ENCODE results near the gene SAAL1.
"Not testable (repeated sequence)": the region's sequence is repeated elsewhere in the genome, so short reads cannot be mapped to it uniquely, and the experiment has no call there.

The SAAL1 gene

GRCh38 chr11:18121331-18121828 lies 15.5 kb upstream of the SAAL1 start:
- not testable (repeated sequence) for H3K4me3 ChIP-seq (ENCODE audit: low read length); H3K36me3 ChIP-seq (ENCODE audit: control insufficient read depth, insufficient read depth, low read length); H3K4me1 ChIP-seq (ENCODE audit: control insufficient read depth, insufficient read depth, low read length); H3K27ac ChIP-seq (ENCODE audit: low read length); H3K27me3 ChIP-seq (ENCODE audit: control insufficient read depth, insufficient read depth, low read length); DNase-seq (ENCODE audit: low read depth, low spot score); H3K9me3 ChIP-seq (ENCODE audit: control insufficient read depth, insufficient read depth, low read length)
- WGBS (ENCODE audit: insufficient coverage, insufficient read length): no CpG with 5 or more reads among the region's 20 CpGs

DNA sequence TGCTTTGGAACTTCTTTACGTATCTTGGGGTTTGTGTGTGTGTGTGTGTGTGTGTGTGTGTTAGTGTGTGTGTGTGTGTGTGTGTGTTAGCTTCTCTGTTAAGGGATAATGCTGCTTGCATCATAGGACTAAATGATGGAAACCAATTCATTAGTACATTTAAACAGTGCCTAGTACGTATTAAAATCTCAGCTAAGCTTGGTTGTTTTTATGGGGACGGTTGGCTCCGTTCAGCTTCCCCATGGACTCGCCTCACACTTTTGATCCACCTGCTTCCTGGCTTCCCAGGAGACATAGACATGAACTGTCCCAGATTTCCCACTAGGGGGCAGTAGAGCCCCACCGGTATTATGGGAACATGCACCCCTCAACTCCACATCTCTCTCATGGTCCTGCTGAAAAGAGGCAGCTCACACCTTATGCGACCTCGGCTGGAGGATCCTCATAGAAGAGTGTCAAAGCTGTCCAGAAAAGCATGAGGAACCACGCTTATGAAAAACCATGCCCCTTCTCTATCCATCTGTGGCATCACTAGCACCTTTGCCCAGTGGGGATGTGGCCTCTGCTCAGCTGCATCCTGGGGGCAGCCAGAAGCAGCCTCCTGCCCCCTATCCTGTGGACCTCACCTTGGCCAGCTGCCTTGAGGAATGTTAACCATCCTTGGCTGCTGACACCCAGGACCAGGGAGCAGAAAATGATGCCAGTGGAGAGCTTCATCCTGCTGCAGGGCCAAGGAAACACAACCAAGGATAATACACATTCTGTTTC lies 9.7 kb upstream of the SAAL1 start:
- no peak overlapping the region for H3K4me3 ChIP-seq (ENCODE audit: low read length)
- no peaks in the 10 kb centered on the region for H3K9me3 ChIP-seq (ENCODE audit: control insufficient read depth, insufficient read depth, low read length)
- H3K4me1 ChIP-seq (ENCODE audit: control insufficient read depth, insufficient read depth, low read length): no peaks in the 10 kb centered on the region
- no peaks in the 10 kb centered on the region for H3K27me3 ChIP-seq (ENCODE audit: control insufficient read depth, insufficient read depth, low read length)
- peak; percentile 72 for DNase-seq (ENCODE audit: low read depth, low spot score)
- H3K36me3 ChIP-seq (ENCODE audit: control insufficient read depth, insufficient read depth, low read length): no peaks in the 10 kb centered on the region
- no CpG with 5 or more reads among the region's 9 CpGs for WGBS (ENCODE audit: insufficient coverage, insufficient read length)
- no peak overlapping the region for H3K27ac ChIP-seq (ENCODE audit: low read length)

- no peaks in the 10 kb centered on the region for H3K4me1 ChIP-seq (ENCODE audit: control insufficient read depth, insufficient read depth, low read length)
- no peaks in the 10 kb centered on the region for H3K9me3 ChIP-seq (ENCODE audit: control insufficient read depth, insufficient read depth, low read length)
- H3K4me3 ChIP-seq (ENCODE audit: low read length): no peak overlapping the region
- H3K27me3 ChIP-seq (ENCODE audit: control insufficient read depth, insufficient read depth, low read length): no peaks in the 10 kb centered on the region
- no CpG with 5 or more reads among the region's 2 CpGs for WGBS (ENCODE audit: insufficient coverage, insufficient read length)
- no peak for DNase-seq (ENCODE audit: low read depth, low spot score)
- H3K36me3 ChIP-seq (ENCODE audit: control insufficient read depth, insufficient read depth, low read length): no peaks in the 10 kb centered on the region
- no peak overlapping the region for H3K27ac ChIP-seq (ENCODE audit: low read length)
Observed at GRCh38 chr11:18111005-18111404, 5.1 kb upstream of the SAAL1 start.

GRCh38 chr11:18108254-18108653 lies 2.4 kb upstream of the SAAL1 start:
- Histone ChIP-seq H3K27me3 (ENCODE audit: control insufficient read depth, insufficient read depth, low read length) (no peaks in the 10 kb centered on the region), H3K4me1 (ENCODE audit: control insufficient read depth, insufficient read depth, low read length) (no peaks in the 10 kb centered on the region), H3K9me3 (ENCODE audit: control insufficient read depth, insufficient read depth, low read length) (no peaks in the 10 kb centered on the region), H3K27ac (ENCODE audit: low read length) (no peak overlapping the region), H3K36me3 (ENCODE audit: control insufficient read depth, insufficient read depth, low read length) (peaks cover 3% of the 10 kb centered on the region; the same call in 1 of the 2 replicates), H3K4me3 (ENCODE audit: low read length) (no peak overlapping the region)
- DNase-seq (ENCODE audit: low read depth, low spot score): no peak
- 100% methylated on average over 1 of the region's 3 CpGs for whole genome bisulfite sequencing (ENCODE audit: insufficient coverage, insufficient read length)

- no peak for DNase-seq (ENCODE audit: low read depth, low spot score)
- peaks cover 3% of the 10 kb centered on the region; the same call in 1 of the 2 replicates for H3K36me3 ChIP-seq (ENCODE audit: control insufficient read depth, insufficient read depth, low read length)
- no peak overlapping the region for H3K4me3 ChIP-seq (ENCODE audit: low read length)
- H3K27me3 ChIP-seq (ENCODE audit: control insufficient read depth, insufficient read depth, low read length): no peaks in the 10 kb centered on the region
- WGBS (ENCODE audit: insufficient coverage, insufficient read length): no CpG with 5 or more reads among the region's 9 CpGs
- no peaks in the 10 kb centered on the region for H3K9me3 ChIP-seq (ENCODE audit: control insufficient read depth, insufficient read depth, low read length)
- H3K27ac ChIP-seq (ENCODE audit: low read length): no peak overlapping the region
- no peaks in the 10 kb centered on the region for H3K4me1 ChIP-seq (ENCODE audit: control insufficient read depth, insufficient read depth, low read length)
Observed at GRCh38 chr11:18106688-18107087, 806 bp upstream of the SAAL1 start.

- DNase-seq (ENCODE audit: low read depth, low spot score): no peak
- WGBS (ENCODE audit: insufficient coverage, insufficient read length): no CpG with 5 or more reads among the region's 29 CpGs
- Histone ChIP-seq H3K4me3 (ENCODE audit: low read length) (peak overlapping the region; percentile 70), H3K9me3 (ENCODE audit: control insufficient read depth, insufficient read depth, low read length) (no peaks in the 10 kb centered on the region), H3K36me3 (ENCODE audit: control insufficient read depth, insufficient read depth, low read length) (peaks cover 3% of the 10 kb centered on the region; the same call in 1 of the 2 replicates), H3K27me3 (ENCODE audit: control insufficient read depth, insufficient read depth, low read length) (no peaks in the 10 kb centered on the region), H3K27ac (ENCODE audit: low read length) (no peak overlapping the region), H3K4me1 (ENCODE audit: control insufficient read depth, insufficient read depth, low read length) (no peaks in the 10 kb centered on the region)
Observed at GRCh38 chr11:18105086-18105801, 638 bp downstream of the SAAL1 start.

DNA sequence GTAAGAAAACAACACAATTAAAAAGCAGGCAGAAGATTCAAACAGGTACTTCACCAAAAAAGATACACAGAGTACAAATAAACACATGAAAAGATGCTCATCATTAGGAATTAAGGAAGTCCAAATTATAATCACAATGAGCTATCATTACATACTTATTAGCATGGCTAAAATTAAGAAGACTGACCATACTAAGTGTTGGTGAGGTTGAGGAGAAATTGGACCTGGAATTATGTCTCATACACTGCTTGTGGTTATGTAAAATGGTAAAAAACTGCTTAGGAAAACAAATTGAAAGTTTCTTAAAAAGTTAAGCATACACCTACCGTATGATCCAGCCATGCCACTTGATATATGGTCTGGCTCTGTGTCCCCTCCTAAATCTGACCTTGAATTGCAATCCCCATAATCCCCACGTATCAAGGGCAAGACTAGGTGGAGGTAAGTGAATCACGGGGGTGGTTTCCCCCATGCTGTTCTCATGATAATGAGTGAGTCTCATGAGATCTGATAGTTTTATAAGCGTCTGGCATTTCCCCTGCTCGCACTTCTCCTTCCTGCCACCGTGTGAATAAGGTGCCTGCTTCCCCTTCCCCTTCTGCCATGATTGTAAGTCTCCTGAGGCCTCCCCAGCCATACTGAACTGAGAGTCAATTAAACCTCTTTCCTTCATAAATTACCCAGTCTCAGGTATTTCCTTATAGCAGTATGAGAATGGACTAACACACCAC lies 4.8 kb downstream of the SAAL1 start:
- H3K27me3 ChIP-seq (ENCODE audit: control insufficient read depth, insufficient read depth, low read length): no peaks in the 10 kb centered on the region
- H3K27ac ChIP-seq (ENCODE audit: low read length): no peak overlapping the region
- no peak overlapping the region for H3K4me3 ChIP-seq (ENCODE audit: low read length)
- H3K36me3 ChIP-seq (ENCODE audit: control insufficient read depth, insufficient read depth, low read length): peaks cover 3% of the 10 kb centered on the region; the same call in 1 of the 2 replicates
- no CpG with 5 or more reads among the region's 6 CpGs for WGBS (ENCODE audit: insufficient coverage, insufficient read length)
- no peaks in the 10 kb centered on the region for H3K4me1 ChIP-seq (ENCODE audit: control insufficient read depth, insufficient read depth, low read length)
- DNase-seq (ENCODE audit: low read depth, low spot score): no peak
- H3K9me3 ChIP-seq (ENCODE audit: control insufficient read depth, insufficient read depth, low read length): no peaks in the 10 kb centered on the region

DNA sequence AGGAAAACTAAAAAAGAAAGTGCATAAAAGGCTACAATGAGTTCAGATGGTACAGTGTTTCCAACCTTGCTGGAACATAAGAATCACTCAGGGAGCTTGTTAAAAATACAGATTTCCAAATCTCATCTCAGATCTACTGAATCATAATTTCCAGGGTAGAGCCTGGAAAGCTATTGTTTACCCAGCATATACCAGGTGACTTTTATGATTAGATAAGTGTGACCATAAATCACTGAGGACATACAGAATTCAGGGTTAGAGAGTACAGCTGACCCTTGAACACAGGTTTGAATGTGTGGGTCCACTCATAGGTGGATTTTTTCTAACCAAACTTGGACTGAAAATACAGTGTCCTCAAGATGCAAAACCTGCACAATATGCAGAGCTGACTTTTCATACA lies 11.9 kb downstream of the SAAL1 start:
- Histone ChIP-seq H3K27me3 (ENCODE audit: control insufficient read depth, insufficient read depth, low read length) (no peaks in the 10 kb centered on the region), H3K4me3 (ENCODE audit: low read length) (no peak overlapping the region), H3K9me3 (ENCODE audit: control insufficient read depth, insufficient read depth, low read length) (no peaks in the 10 kb centered on the region), H3K27ac (ENCODE audit: low read length) (no peak overlapping the region), H3K36me3 (ENCODE audit: control insufficient read depth, insufficient read depth, low read length) (peaks cover 17% of the 10 kb centered on the region; the same call in 1 of the 2 replicates), H3K4me1 (ENCODE audit: control insufficient read depth, insufficient read depth, low read length) (no peaks in the 10 kb centered on the region)
- DNase-seq (ENCODE audit: low read depth, low spot score): no peak

DNA sequence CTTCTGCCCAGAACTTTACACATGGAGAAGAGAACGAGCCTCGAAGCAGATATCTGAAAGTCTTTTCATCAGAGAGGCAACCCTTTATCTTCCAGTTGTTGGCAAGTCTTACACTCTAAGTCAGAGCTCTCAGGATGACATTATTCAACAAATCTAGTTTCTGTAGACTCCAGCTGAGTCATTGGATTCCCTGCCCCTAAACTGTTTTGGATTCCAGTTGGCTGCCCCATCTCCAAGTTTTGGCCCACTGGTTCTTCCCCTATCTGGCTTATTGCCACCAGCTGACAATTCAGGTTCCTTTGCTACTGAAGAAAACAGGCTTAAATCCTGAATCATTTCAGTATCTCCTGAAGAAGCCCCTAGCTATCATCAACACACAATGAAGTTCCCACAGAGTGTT lies 14.2 kb downstream of the SAAL1 start:
- H3K27me3 ChIP-seq (ENCODE audit: control insufficient read depth, insufficient read depth, low read length): no peaks in the 10 kb centered on the region
- no CpG with 5 or more reads among the region's 2 CpGs for WGBS (ENCODE audit: insufficient coverage, insufficient read length)
- H3K9me3 ChIP-seq (ENCODE audit: control insufficient read depth, insufficient read depth, low read length): no peaks in the 10 kb centered on the region
- no peak overlapping the region for H3K27ac ChIP-seq (ENCODE audit: low read length)
- H3K4me3 ChIP-seq (ENCODE audit: low read length): no peak overlapping the region
- no peaks in the 10 kb centered on the region for H3K4me1 ChIP-seq (ENCODE audit: control insufficient read depth, insufficient read depth, low read length)
- peaks cover 21% of the 10 kb centered on the region; the same call in 1 of the 2 replicates for H3K36me3 ChIP-seq (ENCODE audit: control insufficient read depth, insufficient read depth, low read length)
- DNase-seq (ENCODE audit: low read depth, low spot score): no peak

DNA sequence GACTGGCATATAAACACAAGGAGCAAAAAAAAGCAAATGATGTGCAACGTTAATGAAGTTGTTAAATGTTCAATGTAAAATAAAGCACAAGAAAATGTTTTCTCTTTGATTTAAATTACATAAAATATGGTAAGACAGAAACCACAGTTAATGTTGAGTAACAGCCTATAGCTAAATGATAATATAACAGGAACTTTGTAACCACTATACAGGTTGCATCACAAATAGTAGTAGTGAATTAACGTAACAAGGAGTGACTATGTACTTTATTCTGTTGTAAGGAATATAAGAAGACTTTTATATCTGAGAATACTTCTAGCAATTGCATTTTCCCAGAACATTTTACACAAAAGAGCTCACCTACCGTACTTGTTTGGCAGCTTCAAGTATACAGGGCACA lies 16.9 kb downstream of the SAAL1 start:
- H3K36me3 ChIP-seq (ENCODE audit: control insufficient read depth, insufficient read depth, low read length): peaks cover 14% of the 10 kb centered on the region
- no peak overlapping the region for H3K27ac ChIP-seq (ENCODE audit: low read length)
- no CpG with 5 or more reads among the region's 3 CpGs for WGBS (ENCODE audit: insufficient coverage, insufficient read length)

More for the DNA sequence above, 16.9 kb downstream of the SAAL1 start:
- Histone ChIP-seq H3K9me3 (ENCODE audit: control insufficient read depth, insufficient read depth, low read length) (no peaks in the 10 kb centered on the region), H3K27me3 (ENCODE audit: control insufficient read depth, insufficient read depth, low read length) (no peaks in the 10 kb centered on the region), H3K4me3 (ENCODE audit: low read length) (no peak overlapping the region), H3K4me1 (ENCODE audit: control insufficient read depth, insufficient read depth, low read length) (no peaks in the 10 kb centered on the region)
- no peak for DNase-seq (ENCODE audit: low read depth, low spot score)

Data from iPS DF 6.9 (cell line).